ENCODE results near the gene ARHGAP24.

ARHGAP24 gene

DNA sequence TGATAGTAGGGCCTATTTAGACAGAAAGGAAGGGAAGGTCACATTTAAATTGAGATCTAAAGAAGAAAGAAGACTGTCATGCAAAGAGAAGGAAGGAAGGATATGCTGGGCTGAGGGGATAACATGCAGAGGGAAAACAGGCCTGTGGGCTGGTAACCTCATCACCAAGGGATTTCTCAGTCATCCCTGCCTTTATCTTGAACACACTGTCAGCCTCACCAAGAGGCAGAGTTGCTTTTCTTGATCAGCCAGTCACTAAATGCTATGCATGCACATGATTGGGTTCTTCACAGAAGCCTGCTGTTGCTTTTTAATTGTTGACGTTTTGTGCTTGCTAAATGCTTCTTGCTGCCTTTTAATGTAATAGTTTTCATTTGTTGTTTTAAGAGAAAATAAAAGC, 113.0 kb downstream of the ARHGAP24 start:
- no peak overlapping the region for H3K27ac Mint-ChIP-seq
- no peaks in the 10 kb centered on the region for H3K27me3 Mint-ChIP-seq (ENCODE audit: low read depth)
- peaks cover 2% of the 10 kb centered on the region for H3K9me3 Mint-ChIP-seq
- TF ChIP-seq CTCF (IDR thresholded peaks at IDR 0.05; ENCODE audit: unreplicated experiment in 3 of 3), result no peak
- H3K36me3 Mint-ChIP-seq (ENCODE audit: low read depth), result no peaks in the 10 kb centered on the region
- no peaks in the 10 kb centered on the region for H3K4me1 Mint-ChIP-seq
- no peak overlapping the region for H3K4me3 Mint-ChIP-seq

GRCh38 chr4:85591406-85592098, 116.6 kb downstream of the ARHGAP24 start:
- no peaks in the 10 kb centered on the region for H3K9me3 Mint-ChIP-seq
- TF ChIP-seq CTCF (IDR thresholded peaks at IDR 0.05; ENCODE audit: unreplicated experiment in 3 of 3), result no peak
- H3K4me1 Mint-ChIP-seq, result no peaks in the 10 kb centered on the region
- H3K27me3 Mint-ChIP-seq (ENCODE audit: low read depth), result no peaks in the 10 kb centered on the region
- no peak overlapping the region for H3K27ac Mint-ChIP-seq
- H3K4me3 Mint-ChIP-seq, result no peak overlapping the region
- H3K36me3 Mint-ChIP-seq (ENCODE audit: low read depth), result no peaks in the 10 kb centered on the region

- H3K4me1 Mint-ChIP-seq, result no peaks in the 10 kb centered on the region
- H3K9me3 Mint-ChIP-seq, result no peaks in the 10 kb centered on the region
- H3K36me3 Mint-ChIP-seq (ENCODE audit: low read depth), result no peaks in the 10 kb centered on the region
- TF ChIP-seq CTCF (IDR thresholded peaks at IDR 0.05; ENCODE audit: unreplicated experiment in 3 of 3), result no peak
- H3K4me3 Mint-ChIP-seq, result no peak overlapping the region
- H3K27me3 Mint-ChIP-seq (ENCODE audit: low read depth), result no peaks in the 10 kb centered on the region
- H3K27ac Mint-ChIP-seq, result no peak overlapping the region
Measured at GRCh38 chr4:85595098-85595775, 120.3 kb downstream of the ARHGAP24 start.

GRCh38 chr4:85595796-85596559, 121.0 kb downstream of the ARHGAP24 start:
- Mint-ChIP-seq H3K36me3 (ENCODE audit: low read depth) (no peaks in the 10 kb centered on the region), H3K4me3 (no peak overlapping the region), H3K9me3 (no peaks in the 10 kb centered on the region), H3K4me1 (no peaks in the 10 kb centered on the region), H3K27ac (no peak overlapping the region), H3K27me3 (ENCODE audit: low read depth) (no peaks in the 10 kb centered on the region)
- no peak for TF ChIP-seq CTCF (IDR thresholded peaks at IDR 0.05; ENCODE audit: unreplicated experiment in 3 of 3)

DNA sequence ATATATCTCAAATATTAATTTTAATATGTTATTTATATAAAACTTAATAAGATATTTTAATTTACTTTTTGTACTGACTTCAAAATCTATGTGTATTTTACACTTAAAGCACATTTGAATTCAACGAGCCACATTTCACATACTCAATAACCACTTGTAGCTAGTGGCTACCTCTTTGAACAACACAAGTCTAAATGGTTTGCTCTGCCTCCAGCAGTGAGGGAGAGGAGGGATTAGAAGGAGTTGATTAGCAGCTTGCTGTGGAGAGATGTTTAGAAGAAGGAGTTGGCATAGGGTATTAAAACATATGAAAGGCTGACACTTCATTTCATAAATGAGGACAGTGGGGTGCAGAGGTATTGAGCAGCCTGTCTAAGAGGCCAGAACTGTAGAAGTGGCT, 124.0 kb downstream of the ARHGAP24 start:
- no peak overlapping the region for H3K27ac Mint-ChIP-seq
- no peaks in the 10 kb centered on the region for H3K4me1 Mint-ChIP-seq
- H3K27me3 Mint-ChIP-seq (ENCODE audit: low read depth), result no peaks in the 10 kb centered on the region

More for the DNA sequence above, 124.0 kb downstream of the ARHGAP24 start:
- no peak overlapping the region for H3K4me3 Mint-ChIP-seq
- no peaks in the 10 kb centered on the region for H3K9me3 Mint-ChIP-seq
- no peaks in the 10 kb centered on the region for H3K36me3 Mint-ChIP-seq (ENCODE audit: low read depth)
- no peak for TF ChIP-seq CTCF (IDR thresholded peaks at IDR 0.05; ENCODE audit: unreplicated experiment in 3 of 3)
